ENCODE data around the gene HMCN2. TPM values are rescaled to one million over a fixed set of nuclear protein-coding genes. Genes with fewer than 3 reads are reported as not detected.

HMCN2 gene
- polyA plus RNA-seq, 1 donor = 7.5 TPM

DNA sequence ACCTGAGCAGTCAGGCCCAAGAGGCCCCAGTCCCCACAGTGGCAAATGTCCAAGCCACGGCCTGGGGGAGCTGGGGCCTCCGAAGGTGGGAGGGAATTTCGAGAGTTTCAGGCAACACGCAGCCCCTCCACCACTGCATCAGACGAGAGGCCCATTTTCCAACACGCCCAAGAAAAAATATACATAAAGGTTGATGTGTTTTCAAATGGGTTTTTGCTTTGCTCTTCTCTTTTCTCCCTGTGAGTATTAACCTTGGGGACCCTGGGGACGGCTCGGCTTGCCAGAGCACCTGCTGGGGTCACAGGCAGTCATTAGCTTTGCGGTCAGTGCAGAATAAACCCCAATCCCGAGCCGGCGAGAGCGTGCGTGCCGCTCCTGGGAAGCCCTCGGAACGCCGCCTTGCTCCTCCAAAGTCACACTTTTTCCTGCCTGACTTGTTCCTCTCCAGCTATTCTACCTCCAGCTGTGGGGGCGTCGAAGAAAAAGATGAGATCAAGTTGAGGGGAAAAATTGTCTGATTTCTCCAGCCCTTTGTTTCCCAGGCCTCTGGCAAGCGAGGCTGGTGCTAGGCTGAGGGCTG, 210.7 kb downstream of the HMCN2 start:
- DNase-seq = no peak

DNA sequence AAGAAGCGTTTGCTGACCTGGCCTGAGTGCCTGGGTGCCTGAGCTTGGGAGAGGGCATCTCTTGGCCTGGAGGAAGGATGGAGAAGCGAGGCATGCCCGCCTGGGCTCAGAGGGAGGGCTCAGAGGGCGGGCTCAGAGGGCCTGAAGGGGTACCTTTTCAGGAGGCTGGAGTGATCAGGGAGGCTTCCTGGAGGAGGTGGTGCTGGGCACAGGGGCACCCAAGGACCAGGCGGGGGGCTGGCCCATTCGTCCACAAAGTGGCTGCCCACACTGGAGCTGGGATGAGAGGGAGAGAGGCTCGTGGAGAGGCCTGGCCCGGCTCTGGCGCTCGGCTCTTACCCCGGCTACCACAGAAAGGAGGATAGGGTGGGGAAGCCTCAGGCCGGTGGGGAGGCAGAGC, 212.0 kb downstream of the HMCN2 start:
- no peak for DNase-seq

DNA sequence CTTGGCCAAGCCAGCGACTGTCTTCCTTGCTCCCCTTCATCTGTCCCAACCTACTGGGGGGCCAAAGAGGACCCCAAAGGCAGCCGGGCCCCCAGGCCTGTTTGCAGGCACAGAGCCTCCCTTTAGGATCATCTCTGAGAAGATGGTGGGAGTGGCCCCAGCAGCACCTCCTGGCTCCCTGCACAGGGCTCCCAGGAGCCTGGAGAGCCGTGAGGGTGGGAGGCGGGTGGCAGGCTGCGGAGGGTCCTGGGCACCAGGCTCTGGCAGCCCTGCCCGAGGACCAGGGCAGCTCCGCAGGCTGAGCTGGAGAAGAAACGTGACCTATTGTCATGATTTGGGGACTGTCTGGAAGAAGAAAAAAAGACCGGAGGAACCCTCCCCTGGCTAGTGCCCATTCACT, 212.6 kb downstream of the HMCN2 start:
- no peak for DNase-seq

DNA sequence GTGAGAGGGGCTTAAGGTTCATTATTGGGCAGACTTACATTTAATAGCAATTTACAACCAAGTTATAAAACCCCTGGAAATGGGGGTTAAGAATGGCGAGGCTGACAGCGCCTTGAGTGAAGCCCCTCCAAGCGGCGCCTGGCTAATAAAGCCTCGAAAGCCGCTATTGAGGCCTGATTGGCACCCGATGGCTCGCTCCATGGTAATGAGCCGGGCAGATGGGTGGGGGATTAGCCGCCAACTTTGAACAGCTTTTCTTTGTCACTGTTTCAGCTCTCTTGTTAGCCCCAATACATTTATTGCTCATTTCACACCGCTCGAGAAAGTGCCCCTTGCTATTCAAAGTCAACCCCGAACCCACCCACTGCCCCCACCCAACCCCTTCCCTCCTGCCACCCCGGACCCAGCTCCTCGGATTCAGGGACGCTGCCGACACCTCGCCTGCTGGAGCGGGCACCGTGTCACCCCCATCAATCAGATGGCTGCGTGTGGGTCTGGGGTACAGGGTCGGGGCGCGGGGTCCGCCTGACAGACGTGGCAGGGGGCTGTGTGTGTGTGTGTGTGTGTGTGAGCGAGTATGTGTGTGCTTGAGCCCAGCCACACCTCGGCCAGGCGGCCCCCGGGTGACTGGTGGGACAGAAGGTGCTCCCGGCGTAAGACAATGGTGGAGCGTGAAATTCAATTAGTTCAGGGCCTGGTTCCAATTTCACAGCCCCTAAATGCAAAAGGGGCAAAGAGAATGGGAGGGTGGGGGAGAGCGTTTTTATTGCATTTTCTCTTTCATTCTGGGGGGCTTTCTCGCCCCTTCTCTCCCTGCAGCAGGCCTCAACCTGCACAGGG, 213.4 kb downstream of the HMCN2 start:
- no peak for DNase-seq

DNA sequence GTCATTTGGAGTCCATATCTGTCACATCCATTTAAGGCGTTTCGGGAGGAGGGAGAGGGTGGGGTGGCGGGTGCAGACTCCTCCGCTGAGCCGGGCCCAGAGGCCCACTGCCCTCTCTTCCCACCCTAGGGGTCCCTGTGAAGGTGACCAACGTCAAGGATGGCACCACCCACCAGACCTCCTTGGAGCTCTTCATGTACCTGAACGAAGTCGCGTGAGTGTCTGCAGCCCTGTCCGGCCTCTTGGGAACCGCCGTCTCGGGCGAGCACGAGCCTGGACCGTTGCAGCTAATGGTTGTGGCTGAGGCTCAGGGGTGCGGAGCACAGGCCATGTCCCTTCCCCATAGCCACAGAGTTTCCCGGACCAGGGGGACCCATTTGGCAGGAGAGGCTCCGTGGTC, 214.0 kb downstream of the HMCN2 start:
- DNase-seq = no peak

DNA sequence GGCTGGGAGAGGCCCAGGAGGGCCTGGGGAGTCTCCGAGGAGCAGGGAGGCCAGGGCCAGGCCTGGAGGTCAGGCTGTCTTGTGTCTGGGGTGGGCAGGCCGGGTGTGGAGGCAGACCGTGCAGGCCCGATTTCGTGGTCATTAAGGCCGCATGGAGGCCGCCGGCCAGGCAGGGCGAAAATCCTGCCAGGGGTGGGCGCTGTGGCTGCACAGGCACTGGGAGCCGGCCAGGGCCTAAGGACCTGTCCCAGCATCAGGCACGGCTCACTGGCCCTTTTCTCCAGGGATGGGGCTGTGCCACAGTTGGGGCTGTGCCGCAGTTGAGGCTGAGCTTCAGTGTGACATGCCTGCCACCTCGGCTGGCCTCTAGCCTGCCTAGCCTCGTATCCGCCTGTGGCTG, 215.1 kb downstream of the HMCN2 start:
- no peak for DNase-seq

DNA sequence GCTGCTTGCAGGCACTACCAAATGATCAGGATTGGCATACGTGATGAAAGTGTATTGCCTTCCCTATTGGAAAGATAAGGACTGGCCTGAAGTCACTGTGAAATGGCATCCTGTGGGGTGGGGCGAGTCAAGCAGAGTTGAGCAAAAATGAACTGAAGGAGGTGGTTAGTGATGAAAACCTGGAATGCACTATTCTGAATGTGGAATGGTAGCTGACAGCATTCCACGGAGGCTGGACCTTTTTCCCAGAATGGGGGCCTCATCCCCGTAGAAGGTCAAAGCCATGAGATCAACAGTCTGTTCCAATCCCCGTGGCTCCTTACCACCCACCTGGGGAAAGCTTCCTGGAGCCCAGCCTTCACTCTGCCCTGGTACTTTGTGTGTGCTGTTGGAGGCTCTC, 216.9 kb downstream of the HMCN2 start:
- DNase-seq = no peak

DNA sequence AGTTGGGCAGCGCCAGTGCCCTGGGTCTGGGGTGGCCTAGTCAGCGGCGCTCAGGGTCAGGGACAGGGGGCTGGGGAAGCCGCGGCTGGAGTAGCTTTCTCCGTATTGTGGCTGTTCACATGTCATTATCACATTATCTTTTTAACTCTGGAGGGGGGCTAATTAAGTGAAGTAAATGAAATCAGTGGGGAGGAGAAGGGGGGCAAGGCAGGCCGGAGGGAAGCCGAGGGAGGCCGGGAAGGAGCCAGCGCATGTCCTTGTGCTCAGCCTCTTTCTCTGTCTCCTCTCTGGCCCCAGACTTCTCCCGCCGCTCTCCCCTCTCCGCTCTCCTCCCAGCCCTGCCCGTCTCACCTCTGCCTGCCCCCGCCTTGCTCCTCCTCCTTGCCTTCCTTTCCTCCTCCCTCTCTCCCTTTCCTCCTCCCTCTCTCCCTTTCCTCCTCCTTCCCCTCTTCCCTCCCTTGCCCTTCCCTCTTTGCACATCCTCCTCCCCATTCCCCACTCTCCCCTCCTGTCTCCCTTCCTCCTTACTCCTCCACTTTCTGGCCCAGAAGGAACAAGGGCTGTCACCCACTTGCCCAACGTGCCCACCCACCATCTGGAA, 217.9 kb downstream of the HMCN2 start:
- DNase-seq = no peak

Other genes starting within 250 kb of the HMCN2 start
- 19.8 TPM for gene FNBP1, start 222.6 kb upstream of the HMCN2 start, polyA plus RNA-seq (ENCODE audit: insufficient read length)
- gene GPR107, start 211.9 kb upstream of the HMCN2 start, polyA plus RNA-seq (ENCODE audit: insufficient read length) = 33.9 TPM
- 73.8 TPM for gene NCS1, start 93.4 kb upstream of the HMCN2 start, polyA plus RNA-seq (ENCODE audit: insufficient read length)
- gene ASS1, start 179.2 kb downstream of the HMCN2 start, polyA plus RNA-seq (ENCODE audit: insufficient read length) = 43.6 TPM

Measured in hindlimb muscle (tissue), 1 donor.